Heart left ventricle (tissue), 16 donors: ENCODE measurements around the gene CYP46A1. TPM values are rescaled to one million over a fixed set of nuclear protein-coding genes. Genes with fewer than 3 reads are reported as not detected.

Experiments used
- ATAC-seq, 4 donors: fragments of 200-7000 bp; cut with Tn5 transposase; one replicate each; pipeline ENCODE4 v1.9.1; 2020 to 2022; ENCODE audit warnings: moderate library complexity in 4 of 4, mild to moderate bottlenecking in 3 of 4, moderate number of reproducible peaks in 1 of 4
- DNase-seq, 5 donors: peaks; one replicate each; pipeline ENCODE4 v3.0.0-alpha.2; 2020
- H3K27ac ChIP-seq, 12 donors: fragments of 200-600 bp; sonication (generic) in 4 of 12; one replicate each; pipeline versions ENCODE4 v1.5.0 to v1.8.0; 2016 to 2022; ENCODE audit warnings: mild to moderate bottlenecking in 2 of 12
- H3K27me3 ChIP-seq, 9 donors: fragments of 200-600 bp; sonication (generic) in 2 of 9; one replicate each; pipeline versions ENCODE4 v1.5.1 to v1.8.0; 2016 to 2022; ENCODE audit warnings: mild to moderate bottlenecking in 3 of 9
- H3K36me3 ChIP-seq, 9 donors: fragments of 200-600 bp; sonication (generic) in 2 of 9; one replicate each; pipeline versions ENCODE4 v1.5.0 to v1.8.0; 2018 to 2022; ENCODE audit warnings: mild to moderate bottlenecking in 2 of 9
- H3K4me1 ChIP-seq, 12 donors: fragments of 200-600 bp; sonication (generic) in 4 of 12; one replicate each; pipeline versions ENCODE4 v1.5.0 to v1.8.0; 2016 to 2022; ENCODE audit warnings: mild to moderate bottlenecking in 3 of 12
- H3K4me3 ChIP-seq, 12 donors: fragments of 200-600 bp; sonication (generic) in 4 of 12; one replicate each; pipeline versions ENCODE4 v1.5.0 to v1.8.0; 2017 to 2022; ENCODE audit warnings: mild to moderate bottlenecking in 9 of 12, moderate library complexity in 4 of 12
- H3K9me3 ChIP-seq, 12 donors: fragments of 200-600 bp; sonication (generic) in 4 of 12; one replicate each; pipeline versions ENCODE4 v1.5.0 to v1.8.0; 2016 to 2022; ENCODE audit warnings: mild to moderate bottlenecking in 1 of 12
- CTCF ChIP-seq, 12 donors: fragments of 200-600 bp; sonication (generic) in 4 of 12; IDR thresholded peaks; one replicate each; pipeline versions ENCODE4 v1.5.0 to v1.8.0; 2018 to 2022; ENCODE audit warnings: antibody characterized with exemption in 12 of 12, mild to moderate bottlenecking in 5 of 12
- POLR2A ChIP-seq, 2 donors: fragments of 450-650 bp; IDR thresholded peaks; one replicate each; pipeline ENCODE4 v1.6.1; 2017; ENCODE audit warnings: antibody characterized with exemption in 2 of 2, mild to moderate bottlenecking in 2 of 2, moderate library complexity in 2 of 2
- WGBS, 4 donors: extraction: QIAGEN DNeasy Blood & Tissue Kit in 2 of 4; methylation state at CpG; one replicate each; pipeline versions ENCODE4 v1.1.5 to v1.1.7; 2013 to 2018; 5-methylcytosine and 5-hydroxymethylcytosine counted together
- intact Hi-C, 10 donors: fragments of 100-400 bp; cut with DNase I; formaldehyde crosslinking; loops; one replicate each; pipeline versions ENCODE4 v1.11.1 to v1.14.2; 2022
- polyA plus RNA-seq, 2 donors: library from polyadenylated mRNA; stranded (reverse); fragments of 200-250 nt; gene quantifications; one replicate each; pipeline ENCODE4 v1.2.3, GENCODE V29; 2013
- total RNA-seq, 9 donors: library from RNA; depleted of rRNA in 2 of 9; stranded (reverse); fragments of >200 nt in 2 of 9; fragmentation: NEBNext Ultra II Directional in 3 of 9; extraction: Animal tissue kit (Norgen Biotek cat#: 25700) in 3 of 9; gene quantifications; one replicate each; pipeline versions ENCODE4 v1.1.0 to v1.2.4, GENCODE V29; 2016 to 2023
- donor health status: ischemic (EF 13 %, LVEDD 7.1; RV severe dilation, severe dysfunction).
- donor health status: healthy with polysubstance abuse.
- donor health status: DM: no; HTN: yes; CAD: no.
- donor health status: DM: no; HTN: no; CAD: no.
- donor health status: ischemic (EF 25% LVEDD 6.9; RV normal size, moderate dysfunction).
- donor health status: ischemic (EF 25% LVEDD 5.7; RV mildly dilated, moderate dysfunction).
- donor health status: healthy.
- donor health status: DM: yes; HTN: yes; CAD: no.
- donor health status: ischemic (EF 35%, LVEDD 5.7; RV mildly dilated, moderate dysfunction).
- donor health status: nonischemic (EF 11% LVEDD 7.7; RV severe dilation, severe dysfunction).
- donor health status: DM: yes; HTN: yes; CAD: no.
- donor health status: PGD.
- donor health status: ischemic (EF 29% LVEDD 5.4; RV normal size, mild dysfunction).
- donor health status: nonischemic (EF 23%, LVEDD 6.1; RV moderate dilation, normal function).

Gene CYP46A1
- total and polyA plus RNA-seq, 11 donors = 1.5 to 8.0 (median 3.4) TPM

GRCh38 chr14:99715266-99716000 is 31.3 kb downstream of the CYP46A1 start:
- no peak overlapping the region for H3K4me3 ChIP-seq

GRCh38 chr14:99716091-99716849 is 32.2 kb downstream of the CYP46A1 start:
- Histone ChIP-seq H3K4me1 (no peaks in the 10 kb centered on the region), H3K4me3 (no peak overlapping the region), H3K9me3 (peaks cover 0 to 12% (median 0%) of the 10 kb centered on the region in 12 donors), H3K27ac (no peak overlapping the region), H3K36me3 (no peaks in the 10 kb centered on the region), H3K27me3 (no peaks in the 10 kb centered on the region)
- ATAC-seq (no peak), DNase-seq (no peak)
- no peak for TF ChIP-seq CTCF (IDR thresholded peaks at IDR 0.05)
- no peak for TF ChIP-seq POLR2A (IDR thresholded peaks at IDR 0.05)
- intact Hi-C loops = no loop called here
- WGBS, 4 donors = 77 to 89% (median 85%) methylated on average over 9 to 10 of the region's 10 CpGs

More at GRCh38 chr14:99715266-99716000, 31.3 kb downstream of the CYP46A1 start:
- DNase-seq (peak in 1 of 5 donors; percentile 60), ATAC-seq (no peak)
- TF ChIP-seq CTCF (IDR thresholded peaks at IDR 0.05) (no peak), POLR2A (IDR thresholded peaks at IDR 0.05) (no peak)
- H3K9me3 ChIP-seq = peaks cover 0 to 12% (median 0%) of the 10 kb centered on the region in 12 donors
- no peaks in the 10 kb centered on the region for H3K36me3 ChIP-seq
- intact Hi-C loops = no loop called here
- no peak overlapping the region for H3K27ac ChIP-seq
- no peaks in the 10 kb centered on the region for H3K4me1 ChIP-seq
- 66 to 77% (median 71%) methylated on average over 24 of the region's 24 CpGs for WGBS, 4 donors
- H3K27me3 ChIP-seq = no peaks in the 10 kb centered on the region

- no peak for ATAC-seq
- Histone ChIP-seq H3K4me1 (no peaks in the 10 kb centered on the region), H3K27me3 (no peaks in the 10 kb centered on the region), H3K27ac (no peak overlapping the region), H3K9me3 (peaks cover 0 to 10% (median 0%) of the 10 kb centered on the region in 12 donors), H3K4me3 (no peak overlapping the region), H3K36me3 (no peaks in the 10 kb centered on the region)
- intact Hi-C loops = no loop called here
- no peak for TF ChIP-seq CTCF (IDR thresholded peaks at IDR 0.05)
- WGBS, 4 donors = 95 to 97% (median 97%) methylated on average over 14 of the region's 14 CpGs
- DNase-seq = no peak
Measured at GRCh38 chr14:99716850-99717681, 33.0 kb downstream of the CYP46A1 start.

- no peak for TF ChIP-seq POLR2A (IDR thresholded peaks at IDR 0.05)
- no peak for TF ChIP-seq CTCF (IDR thresholded peaks at IDR 0.05)
- WGBS, 4 donors = 84 to 94% (median 91%) methylated on average over 5 of the region's 5 CpGs
- intact Hi-C loops = no loop called here
- H3K36me3 ChIP-seq = no peaks in the 10 kb centered on the region
- H3K27ac ChIP-seq = no peak overlapping the region
- H3K27me3 ChIP-seq = no peaks in the 10 kb centered on the region
- H3K4me1 ChIP-seq = no peaks in the 10 kb centered on the region
- H3K4me3 ChIP-seq = no peak overlapping the region
- peak in 2 of 5 donors; percentile 7 to 32 for DNase-seq
- ATAC-seq = no peak
- H3K9me3 ChIP-seq = peaks cover 0 to 4% (median 0%) of the 10 kb centered on the region in 12 donors
Measured at GRCh38 chr14:99717682-99718013, 33.5 kb downstream of the CYP46A1 start.
